ENCODE results near the gene GPR156. TPM values are rescaled to one million over a fixed set of nuclear protein-coding genes. Genes with fewer than 3 reads are reported as not detected.

Gene GPR156
- polyA plus RNA-seq, 1 of the 3 experiments (the other 2 are of a cell fraction), result 0.31 TPM

- no peaks in the 10 kb centered on the region for H3K79me2 ChIP-seq (ENCODE audit: insufficient read depth)
- peaks cover 0 to 3% of the 10 kb centered on the region in 2 experiments; a peak in 1 of 4 replicates for H3K4me1 ChIP-seq (ENCODE audit: control insufficient read depth in 1 of 2, insufficient read depth in 2 of 2, low read depth in 1 of 2, low read length in 1 of 2)
- no peak overlapping the region for H3K4me3 ChIP-seq (ENCODE audit: low read depth in 2 of 2, low read length in 1 of 2)
- no peaks in the 10 kb centered on the region for H3K9me2 ChIP-seq
- no peaks in the 10 kb centered on the region for H3K27me3 ChIP-seq (ENCODE audit: insufficient read depth)
- WGBS (ENCODE audit: low lambda C conversion rate), result 84% methylated on average over 6 of the region's 10 CpGs
- no peaks in the 10 kb centered on the region for H3K9me3 ChIP-seq
- TF ChIP-seq MAX (IDR thresholded peaks at IDR 0.05; ENCODE audit: low read depth) (no peak), NRF1 (IDR thresholded peaks at IDR 0.05; ENCODE audit: low read depth, low read length) (no peak), ZBTB33 (IDR thresholded peaks at IDR 0.05; ENCODE audit: borderline replicate concordance, low read depth) (no peak), SIN3A (IDR thresholded peaks at IDR 0.05; ENCODE audit: borderline replicate concordance, low read depth, low read length) (no peak), NFIC (IDR thresholded peaks at IDR 0.05; ENCODE audit: borderline replicate concordance) (no peak), ELF1 (IDR thresholded peaks at IDR 0.05) (no peak), USF2 (IDR thresholded peaks at IDR 0.05; ENCODE audit: borderline replicate concordance, low read depth, low read length) (no peak)
- H2AFZ ChIP-seq (ENCODE audit: low read depth), result no peak overlapping the region
- H3K9ac ChIP-seq, result no peak overlapping the region
- no peak for DNase-seq
- no peaks in the 10 kb centered on the region for H3K36me3 ChIP-seq (replicated peaks in 1 of 2; ENCODE audit: control insufficient read depth in 1 of 2, insufficient read depth in 2 of 2, low read length in 1 of 2)
- H3F3A ChIP-seq (replicated peaks; ENCODE audit: insufficient read depth), result peaks cover 4% of the 10 kb centered on the region
- H3K27ac ChIP-seq (ENCODE audit: low read depth in 2 of 2, low read length in 1 of 2), result no peak overlapping the region
- H3K4me2 ChIP-seq, result no peak overlapping the region
- no peaks in the 10 kb centered on the region for H4K20me1 ChIP-seq (ENCODE audit: insufficient read depth)
- ChIA-PET POLR2A (no interaction called here), CTCF (no interaction called here)
Measured at GRCh38 chr3:120167488-120167887, 117.5 kb downstream of the GPR156 start.

- H3F3A ChIP-seq (replicated peaks; ENCODE audit: insufficient read depth), result peaks cover 8% of the 10 kb centered on the region
- H3K4me2 ChIP-seq, result no peak overlapping the region
- no peaks in the 10 kb centered on the region for H3K79me2 ChIP-seq (ENCODE audit: insufficient read depth)
- no peaks in the 10 kb centered on the region for H3K36me3 ChIP-seq (replicated peaks in 1 of 2; ENCODE audit: control insufficient read depth in 1 of 2, insufficient read depth in 2 of 2, low read length in 1 of 2)
- no peaks in the 10 kb centered on the region for H4K20me1 ChIP-seq (ENCODE audit: insufficient read depth)
- DNase-seq, result no peak
- ChIA-PET CTCF (interaction anchor here (1.9 kb wide), 1 partner anchor 23 kb away, joined by 5 read pairs; no protein-coding TSS in a partner anchor), POLR2A (no interaction called here)
- no peak overlapping the region for H2AFZ ChIP-seq (ENCODE audit: low read depth)
- H3K9ac ChIP-seq, result no peak overlapping the region
- no peaks in the 10 kb centered on the region for H3K27me3 ChIP-seq (ENCODE audit: insufficient read depth)
- H3K9me2 ChIP-seq, result no peaks in the 10 kb centered on the region
- H3K4me1 ChIP-seq (ENCODE audit: control insufficient read depth in 1 of 2, insufficient read depth in 2 of 2, low read depth in 1 of 2, low read length in 1 of 2), result 0 out of 4 replicates have a peak, but pooled peaks cover 0 to 5% of the 10 kb centered on the region in 2 experiments
- H3K9me3 ChIP-seq, result no peaks in the 10 kb centered on the region
- H3K4me3 ChIP-seq (ENCODE audit: low read depth in 2 of 2, low read length in 1 of 2), result no peak overlapping the region
- TF ChIP-seq POLR2AphosphoS5 (IDR thresholded peaks at IDR 0.05; ENCODE audit: low read depth, low read length) (no peak), NFIC (IDR thresholded peaks at IDR 0.05; ENCODE audit: borderline replicate concordance) (no peak), ZBTB33 (IDR thresholded peaks at IDR 0.05; ENCODE audit: borderline replicate concordance, low read depth) (no peak), EP300 (IDR thresholded peaks at IDR 0.05; ENCODE audit: borderline replicate concordance in 1 of 2, low read depth in 1 of 2, low read length in 1 of 2) (no peak), FOXJ3 (CRISPR knock-in tag; IDR thresholded peaks at IDR 0.05) (no peak)
- TF ChIP-seq, protein P1, sequence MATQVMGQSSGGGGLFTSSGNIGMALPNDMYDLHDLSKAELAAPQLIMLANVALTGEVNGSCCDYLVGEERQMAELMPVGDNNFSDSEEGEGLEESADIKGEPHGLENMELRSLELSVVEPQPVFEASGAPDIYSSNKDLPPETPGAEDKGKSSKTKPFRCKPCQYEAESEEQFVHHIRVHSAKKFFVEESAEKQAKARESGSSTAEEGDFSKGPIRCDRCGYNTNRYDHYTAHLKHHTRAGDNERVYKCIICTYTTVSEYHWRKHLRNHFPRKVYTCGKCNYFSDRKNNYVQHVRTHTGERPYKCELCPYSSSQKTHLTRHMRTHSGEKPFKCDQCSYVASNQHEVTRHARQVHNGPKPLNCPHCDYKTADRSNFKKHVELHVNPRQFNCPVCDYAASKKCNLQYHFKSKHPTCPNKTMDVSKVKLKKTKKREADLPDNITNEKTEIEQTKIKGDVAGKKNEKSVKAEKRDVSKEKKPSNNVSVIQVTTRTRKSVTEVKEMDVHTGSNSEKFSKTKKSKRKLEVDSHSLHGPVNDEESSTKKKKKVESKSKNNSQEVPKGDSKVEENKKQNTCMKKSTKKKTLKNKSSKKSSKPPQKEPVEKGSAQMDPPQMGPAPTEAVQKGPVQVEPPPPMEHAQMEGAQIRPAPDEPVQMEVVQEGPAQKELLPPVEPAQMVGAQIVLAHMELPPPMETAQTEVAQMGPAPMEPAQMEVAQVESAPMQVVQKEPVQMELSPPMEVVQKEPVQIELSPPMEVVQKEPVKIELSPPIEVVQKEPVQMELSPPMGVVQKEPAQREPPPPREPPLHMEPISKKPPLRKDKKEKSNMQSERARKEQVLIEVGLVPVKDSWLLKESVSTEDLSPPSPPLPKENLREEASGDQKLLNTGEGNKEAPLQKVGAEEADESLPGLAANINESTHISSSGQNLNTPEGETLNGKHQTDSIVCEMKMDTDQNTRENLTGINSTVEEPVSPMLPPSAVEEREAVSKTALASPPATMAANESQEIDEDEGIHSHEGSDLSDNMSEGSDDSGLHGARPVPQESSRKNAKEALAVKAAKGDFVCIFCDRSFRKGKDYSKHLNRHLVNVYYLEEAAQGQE (IDR thresholded peaks at IDR 0.05; ENCODE audit: low read depth, low read length), result no peak
- no peak overlapping the region for H3K27ac ChIP-seq (ENCODE audit: low read depth in 2 of 2, low read length in 1 of 2)
Measured at GRCh38 chr3:120163816-120164215, 121.2 kb downstream of the GPR156 start.
